Left ventricle myocardium inferior (tissue), 1 donor: ENCODE data around the gene ZNF532. TPM values are rescaled to one million over a fixed set of nuclear protein-coding genes. Genes with fewer than 3 reads are reported as not detected.

Source experiments
- DNase-seq: peaks from one replicate; pipeline ENCODE4 v3.0.0-alpha.2; 2020
- H3K27ac ChIP-seq: fragments of 200-600 bp; replicated peaks from 2 replicates; pipeline ENCODE4 v1.8.0; 2021
- H3K27me3 ChIP-seq: fragments of 200-600 bp; 2 replicates; pipeline ENCODE4 v1.8.0; 2021; ENCODE audit warnings: low read depth
- H3K36me3 ChIP-seq: fragments of 200-600 bp; 2 replicates; pipeline ENCODE4 v1.8.0; 2021
- H3K4me1 ChIP-seq: fragments of 200-600 bp; 2 replicates; pipeline ENCODE4 v1.8.0; 2021
- H3K4me3 ChIP-seq: fragments of 200-600 bp; 2 replicates; pipeline ENCODE4 v1.8.0; 2021; ENCODE audit warnings: mild to moderate bottlenecking, moderate library complexity
- H3K9me3 ChIP-seq: fragments of 200-600 bp; replicated peaks from 2 replicates; pipeline ENCODE4 v1.8.0; 2021
- intact Hi-C: fragments of 100-400 bp; cut with micrococcal nuclease; formaldehyde crosslinking; loops from one replicate; pipeline ENCODE4 v1.11.0; 2022
- total RNA-seq: library from RNA; stranded (reverse); fragmentation: NEBNext Ultra II Directional; extraction: Animal tissue kit (Norgen Biotek cat#: 25700); gene quantifications from one replicate; pipeline ENCODE4 v1.2.1, GENCODE V29; 2021
- TF ChIP-seq, protein P1 (sequence below): fragments of 200-600 bp; IDR thresholded peaks from 2 replicates; pipeline ENCODE4 v1.8.0; 2021; ENCODE audit warnings: antibody characterized with exemption, mild to moderate bottlenecking, borderline replicate concordance
- donor health status: DM: no; HTN: yes; CAD: no; lungs with severe emphysema.

Gene ZNF532
- total RNA-seq, 1 donor from 2014 or later: 59.3 TPM

GRCh38 chr18:58866773-58867150 is 2.1 kb downstream of the ZNF532 start:
- H3K9me3 ChIP-seq: no peaks in the 10 kb centered on the region
- no peak for DNase-seq
- peaks cover 82% of the 10 kb centered on the region for H3K4me1 ChIP-seq
- no peaks in the 10 kb centered on the region for H3K27me3 ChIP-seq
- H3K27ac ChIP-seq: peak overlapping the region; percentile 99
- intact Hi-C loops: loop anchor here (10.0 kb wide), 1 partner anchor 198 kb away; no protein-coding TSS in a partner anchor
- TF ChIP-seq, protein P1, sequence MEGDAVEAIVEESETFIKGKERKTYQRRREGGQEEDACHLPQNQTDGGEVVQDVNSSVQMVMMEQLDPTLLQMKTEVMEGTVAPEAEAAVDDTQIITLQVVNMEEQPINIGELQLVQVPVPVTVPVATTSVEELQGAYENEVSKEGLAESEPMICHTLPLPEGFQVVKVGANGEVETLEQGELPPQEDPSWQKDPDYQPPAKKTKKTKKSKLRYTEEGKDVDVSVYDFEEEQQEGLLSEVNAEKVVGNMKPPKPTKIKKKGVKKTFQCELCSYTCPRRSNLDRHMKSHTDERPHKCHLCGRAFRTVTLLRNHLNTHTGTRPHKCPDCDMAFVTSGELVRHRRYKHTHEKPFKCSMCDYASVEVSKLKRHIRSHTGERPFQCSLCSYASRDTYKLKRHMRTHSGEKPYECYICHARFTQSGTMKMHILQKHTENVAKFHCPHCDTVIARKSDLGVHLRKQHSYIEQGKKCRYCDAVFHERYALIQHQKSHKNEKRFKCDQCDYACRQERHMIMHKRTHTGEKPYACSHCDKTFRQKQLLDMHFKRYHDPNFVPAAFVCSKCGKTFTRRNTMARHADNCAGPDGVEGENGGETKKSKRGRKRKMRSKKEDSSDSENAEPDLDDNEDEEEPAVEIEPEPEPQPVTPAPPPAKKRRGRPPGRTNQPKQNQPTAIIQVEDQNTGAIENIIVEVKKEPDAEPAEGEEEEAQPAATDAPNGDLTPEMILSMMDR: no peak
- H3K4me3 ChIP-seq: peak overlapping the region; percentile 73
- H3K36me3 ChIP-seq: peaks cover 31% of the 10 kb centered on the region

- H3K27me3 ChIP-seq: no peaks in the 10 kb centered on the region
- DNase-seq: no peak
- TF ChIP-seq, protein P1: no peak
- H3K9me3 ChIP-seq: no peaks in the 10 kb centered on the region
- H3K27ac ChIP-seq: peak overlapping the region; percentile 99
- peaks cover 31% of the 10 kb centered on the region for H3K36me3 ChIP-seq
- intact Hi-C loops: loop anchor here (10.0 kb wide), 1 partner anchor 197 kb away; no protein-coding TSS in a partner anchor
- H3K4me1 ChIP-seq: peaks cover 75% of the 10 kb centered on the region
- H3K4me3 ChIP-seq: peak overlapping the region; percentile 73
These were observed 2.7 kb downstream of the ZNF532 start for GRCh38 chr18:58867281-58867961.

DNA sequence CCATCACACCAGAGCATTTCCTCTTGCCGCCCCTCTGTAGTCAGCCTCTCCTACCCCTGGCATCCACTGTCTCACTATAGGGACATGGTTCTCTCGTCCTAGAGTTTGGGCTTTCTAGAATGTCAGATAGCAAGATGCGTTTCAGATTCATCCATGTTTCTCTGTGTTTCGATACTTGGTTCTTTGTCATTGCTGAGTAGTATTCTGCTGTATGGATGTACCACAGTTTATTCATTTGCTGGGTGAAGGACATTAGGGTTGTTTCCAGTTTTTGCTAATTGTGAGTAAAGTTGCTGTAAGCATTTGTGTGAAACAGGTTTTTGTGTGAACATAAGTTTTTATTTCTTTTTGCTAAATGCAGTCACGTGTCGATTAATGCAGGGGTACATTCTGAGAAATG is 3.8 kb downstream of the ZNF532 start:
- DNase-seq: no peak
- TF ChIP-seq, protein P1: no peak
- H3K27me3 ChIP-seq: no peaks in the 10 kb centered on the region
- intact Hi-C loops: loop anchor here (10.0 kb wide), 1 partner anchor 196 kb away; no protein-coding TSS in a partner anchor
- no peaks in the 10 kb centered on the region for H3K9me3 ChIP-seq
- H3K27ac ChIP-seq: no peak overlapping the region
- peaks cover 71% of the 10 kb centered on the region for H3K4me1 ChIP-seq
- H3K36me3 ChIP-seq: peaks cover 31% of the 10 kb centered on the region
- no peak overlapping the region for H3K4me3 ChIP-seq

- intact Hi-C loops: no loop called here
- peak overlapping the region; percentile 50 for H3K27ac ChIP-seq
- DNase-seq: no peak
- peaks cover 40% of the 10 kb centered on the region for H3K36me3 ChIP-seq
- no peak overlapping the region for H3K4me3 ChIP-seq
- no peaks in the 10 kb centered on the region for H3K9me3 ChIP-seq
- peaks cover 60% of the 10 kb centered on the region for H3K4me1 ChIP-seq
- H3K27me3 ChIP-seq: no peaks in the 10 kb centered on the region
- TF ChIP-seq, protein P1: no peak
These were observed 5.5 kb downstream of the ZNF532 start for GRCh38 chr18:58870130-58870529.

- Histone ChIP-seq H3K4me1 (peaks cover 55% of the 10 kb centered on the region), H3K9me3 (no peaks in the 10 kb centered on the region), H3K36me3 (peaks cover 42% of the 10 kb centered on the region), H3K27ac (peak overlapping the region; percentile 50), H3K27me3 (no peaks in the 10 kb centered on the region), H3K4me3 (no peak overlapping the region)
- TF ChIP-seq, protein P1: no peak
- DNase-seq: no peak
- intact Hi-C loops: no loop called here
These were observed 5.9 kb downstream of the ZNF532 start for GRCh38 chr18:58870621-58871020.
